HG02623 (cell line): Measurements from ENCODE around the gene SLC2A4.

Experiments
- ATAC-seq: cut with Tn5 transposase; IDR thresholded peaks from one replicate; pipeline ENCODE4 v1.9.1; 2021; ENCODE audit warnings: moderate library complexity; ENCODE audit not compliant: unreplicated experiment

Gene SLC2A4

GRCh38 chr17:7263801-7264078 lies 17.8 kb upstream of the SLC2A4 start:
- ATAC-seq = no peak

- no peak for ATAC-seq
Observed at GRCh38 chr17:7266784-7267183, 14.7 kb upstream of the SLC2A4 start.

DNA sequence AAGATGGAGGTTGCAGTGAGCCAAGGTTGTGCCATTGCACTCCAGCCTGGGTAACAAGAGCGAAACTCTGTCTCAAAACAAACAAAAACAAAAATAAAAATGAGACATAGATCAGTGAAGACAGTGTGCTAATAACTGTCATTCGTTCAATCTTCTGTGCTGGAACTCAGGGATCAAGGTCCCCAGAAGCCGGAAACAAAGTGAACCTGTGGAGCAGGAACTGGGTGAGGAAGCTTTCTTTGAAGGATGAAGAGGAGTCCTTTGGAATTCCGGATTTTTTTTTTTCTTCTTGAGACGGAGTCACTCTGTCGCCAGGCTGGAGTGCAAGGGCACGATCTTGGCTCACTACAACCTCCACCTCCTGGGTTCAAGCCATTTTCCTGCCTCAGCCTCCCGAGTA lies 2.1 kb upstream of the SLC2A4 start:
- ATAC-seq = no peak

DNA sequence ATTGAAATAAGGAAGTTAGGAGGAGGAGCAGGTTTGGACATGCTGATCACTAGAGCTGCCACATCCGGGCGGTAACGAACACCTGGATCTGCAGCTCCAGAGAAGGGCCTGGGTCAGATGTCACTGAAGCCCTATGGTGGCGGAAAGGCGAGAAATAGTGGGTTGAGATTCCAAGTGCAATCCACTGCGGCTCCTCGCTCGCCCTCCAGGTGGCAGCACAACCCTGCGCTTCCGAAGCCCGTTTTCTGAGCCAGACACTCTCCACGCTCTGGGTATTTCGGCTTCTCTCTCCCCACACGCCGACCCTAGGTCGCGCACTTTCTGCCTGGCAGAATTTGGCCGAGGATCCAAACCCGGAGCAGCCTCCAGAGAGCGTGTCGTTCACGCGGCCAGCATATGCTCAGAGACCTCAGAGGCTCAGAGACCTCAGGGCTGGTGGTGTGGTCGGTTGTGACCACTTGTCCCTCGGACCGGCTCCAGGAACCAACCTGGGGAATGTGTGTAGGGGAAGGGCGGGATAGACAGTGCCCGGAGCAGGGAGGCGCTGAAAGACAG lies 922 bp upstream of the SLC2A4 start:
- ATAC-seq = peak; percentile 47

DNA sequence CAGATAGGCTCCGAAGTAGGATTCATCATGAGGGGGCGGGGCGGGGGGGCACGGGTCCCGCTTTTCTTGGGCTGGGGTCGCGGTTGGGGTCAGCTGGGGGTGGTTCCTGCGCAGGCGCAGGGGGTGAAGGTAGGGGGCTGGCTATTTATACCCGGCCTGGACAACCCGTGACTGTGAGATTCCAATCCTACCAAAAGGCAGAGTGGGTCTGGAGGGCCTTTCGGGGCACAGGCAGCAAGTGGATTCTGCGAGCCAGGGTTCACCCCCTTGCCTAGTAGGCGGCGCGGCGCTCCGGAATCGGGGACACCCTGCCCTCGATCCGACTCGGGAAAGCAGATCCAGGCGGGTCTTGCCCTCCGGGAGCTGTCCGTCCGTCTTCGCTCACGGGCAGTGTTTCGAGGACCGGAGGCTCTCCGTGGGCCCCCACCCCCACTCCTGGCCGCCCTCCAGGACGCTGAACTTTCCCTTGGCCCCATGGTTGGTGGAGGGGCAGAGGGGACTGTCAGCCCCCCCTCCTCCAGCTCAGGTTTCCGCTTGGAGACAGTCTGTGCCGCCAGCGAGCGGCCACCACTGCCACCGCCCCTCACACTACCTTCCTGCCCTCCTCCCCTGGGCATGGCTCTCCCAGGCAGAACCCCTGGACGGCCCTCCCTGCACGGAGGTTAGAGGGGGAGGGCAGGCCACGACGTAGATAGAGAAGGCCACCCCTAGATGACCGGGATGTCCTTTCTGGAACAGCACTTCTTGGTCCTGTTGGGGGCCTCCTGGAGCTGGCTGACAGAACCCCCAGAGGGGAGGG lies 634 bp downstream of the SLC2A4 start:
- ATAC-seq = no peak

DNA sequence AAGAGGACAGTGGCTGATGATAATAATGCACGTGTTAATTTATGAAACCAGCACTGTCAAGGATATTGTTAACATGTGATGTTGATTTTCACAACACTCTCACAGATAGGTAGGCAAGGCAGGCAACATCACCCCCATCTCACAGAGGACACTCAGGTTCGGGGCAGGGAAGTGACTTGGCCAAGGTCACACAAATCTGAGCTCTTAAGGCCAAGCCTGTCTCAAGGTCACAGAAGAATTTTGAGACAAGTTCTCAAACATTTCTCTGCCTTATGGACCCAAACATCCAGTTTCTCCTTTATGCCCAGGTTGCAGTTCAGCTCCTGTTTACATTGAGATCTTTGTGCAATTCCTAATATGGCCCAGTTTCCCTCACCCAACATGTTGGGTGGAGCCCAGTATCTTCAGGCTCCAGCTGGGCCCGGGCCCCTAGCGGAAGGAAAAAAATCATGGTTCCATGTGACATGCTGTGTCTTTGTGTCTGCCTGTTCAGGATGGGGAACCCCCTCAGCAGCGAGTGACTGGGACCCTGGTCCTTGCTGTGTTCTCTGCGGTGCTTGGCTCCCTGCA lies 1.3 kb downstream of the SLC2A4 start:
- no peak for ATAC-seq

GRCh38 chr17:7283471-7284216 lies 2.1 kb downstream of the SLC2A4 start:
- no peak for ATAC-seq

DNA sequence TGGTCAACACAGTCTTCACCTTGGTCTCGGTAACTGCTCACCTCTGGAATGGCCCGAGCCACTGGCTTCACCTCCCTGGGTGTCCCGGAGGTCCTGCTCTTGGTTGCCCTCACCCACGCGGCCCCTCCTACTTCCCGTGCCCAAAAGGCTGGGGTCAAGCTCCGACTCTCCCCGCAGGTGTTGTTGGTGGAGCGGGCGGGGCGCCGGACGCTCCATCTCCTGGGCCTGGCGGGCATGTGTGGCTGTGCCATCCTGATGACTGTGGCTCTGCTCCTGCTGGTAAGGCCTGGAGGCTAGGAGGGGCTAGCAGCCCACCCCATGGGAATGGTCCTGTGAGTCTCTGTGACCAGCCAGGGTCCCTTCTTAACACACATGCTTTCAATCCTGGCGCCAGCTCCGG lies 3.4 kb downstream of the SLC2A4 start:
- no peak for ATAC-seq

GRCh38 chr17:7285679-7286078 lies 4.2 kb downstream of the SLC2A4 start:
- ATAC-seq = no peak

GRCh38 chr17:7289256-7290032 lies 7.9 kb downstream of the SLC2A4 start:
- no peak for ATAC-seq

GRCh38 chr17:7290166-7290565 lies 8.6 kb downstream of the SLC2A4 start:
- no peak for ATAC-seq

GRCh38 chr17:7290685-7291084 lies 9.2 kb downstream of the SLC2A4 start:
- no peak for ATAC-seq

DNA sequence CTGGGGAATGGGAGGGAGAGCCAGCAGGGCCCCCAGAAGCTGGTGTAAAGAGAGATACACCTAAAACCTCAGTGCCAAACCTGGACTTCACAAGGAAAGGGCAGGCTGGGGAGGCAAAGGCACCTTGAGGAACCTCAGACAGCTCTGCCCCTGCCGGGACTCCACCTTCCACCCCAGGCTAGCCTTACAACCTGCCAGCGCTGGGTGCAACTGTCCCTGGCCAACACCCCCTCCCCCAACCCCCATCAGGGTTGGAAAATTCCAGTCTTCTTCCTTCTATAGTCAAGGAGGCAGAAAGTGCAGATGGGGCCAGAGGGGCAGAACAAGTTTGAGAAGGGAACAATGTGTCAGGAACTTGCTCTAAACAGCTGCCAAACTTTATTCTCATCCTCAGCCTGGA lies 10.7 kb downstream of the SLC2A4 start:
- ATAC-seq = no peak

- ATAC-seq = no peak
Observed at GRCh38 chr17:7292729-7293128, 11.2 kb downstream of the SLC2A4 start.

DNA sequence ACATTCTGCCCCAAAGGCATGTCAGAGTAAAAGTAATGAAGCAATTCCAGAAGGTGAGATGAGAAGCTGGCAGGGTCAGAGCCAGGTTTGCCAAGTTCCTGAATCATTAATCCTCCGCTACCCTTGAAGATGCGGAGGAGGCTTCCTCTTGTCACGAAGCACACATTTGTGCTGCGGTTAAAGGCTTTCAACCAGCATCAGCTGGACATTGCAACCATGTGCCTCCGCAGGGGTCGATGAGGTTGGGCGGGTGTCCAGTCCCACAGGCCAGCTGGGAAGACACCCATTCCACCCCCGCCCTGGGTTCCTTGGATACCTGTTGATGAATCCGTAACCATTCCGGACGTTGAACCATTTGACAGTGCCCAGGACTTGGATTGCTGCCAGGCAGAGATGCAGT lies 11.6 kb downstream of the SLC2A4 start:
- ATAC-seq = no peak

- ATAC-seq = no peak
Observed at GRCh38 chr17:7293816-7294613, 12.5 kb downstream of the SLC2A4 start.

- ATAC-seq = no peak
Observed at GRCh38 chr17:7294614-7295153, 13.2 kb downstream of the SLC2A4 start, which contains the start of gene YBX2. YBX2 (minus strand) TSS chr17:7294639; CDS start chr17:7294500, 139 bp downstream.

- no peak for ATAC-seq
Observed at GRCh38 chr17:7295230-7296180, 14.0 kb downstream of the SLC2A4 start.
